Measurements from ENCODE around the gene TAAR9. TPM values are rescaled to one million over a fixed set of nuclear protein-coding genes. Genes with fewer than 3 reads are reported as not detected.

Gene TAAR9
- total RNA-seq, 1 experiment from 2014 or later = not detected

DNA sequence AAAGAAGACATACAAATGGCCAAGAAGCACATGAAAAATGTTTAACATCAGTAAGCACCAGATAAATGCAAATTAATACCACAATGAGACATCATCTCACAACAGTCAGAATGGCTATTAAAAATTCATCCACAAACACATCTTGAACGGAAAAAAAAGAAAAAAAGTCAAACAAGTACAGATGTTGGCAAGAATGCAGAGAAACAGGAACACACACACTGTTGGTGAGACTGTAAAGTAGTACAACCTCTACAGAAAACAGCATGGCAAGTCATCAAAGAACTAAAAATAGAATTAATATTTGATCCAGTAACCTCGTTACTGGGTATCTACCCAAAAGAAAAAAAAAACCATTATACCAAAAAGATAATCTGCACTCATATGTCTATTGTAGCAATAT is 31.6 kb upstream of the TAAR9 start:
- intact Hi-C loops (cut with micrococcal nuclease) = no loop called here
- H3K79me2 ChIP-seq (ENCODE audit: insufficient read depth, low read length) = peaks cover 70% of the 10 kb centered on the region
- no peaks in the 10 kb centered on the region for H3K9me3 ChIP-seq (ENCODE audit: control insufficient read depth in 1 of 2, insufficient read depth in 1 of 2, low read depth in 1 of 2, low read length in 2 of 2)
- no peaks in the 10 kb centered on the region for H3K27me3 ChIP-seq (ENCODE audit: insufficient read depth, low read length)
- no peak overlapping the region for H2AFZ ChIP-seq (ENCODE audit: low read depth, low read length, poor library complexity, severe bottlenecking)
- ATAC-seq = no peak
- TF ChIP-seq FOSL1 (IDR thresholded peaks at IDR 0.05; ENCODE audit: low read depth) = no peak
- TF ChIP-seq POLR2A (IDR thresholded peaks at IDR 0.05; ENCODE audit: borderline replicate concordance, extremely low read depth, insufficient read depth, insufficient read length) = no peak
- no peak for TF ChIP-seq EZH2phosphoT487 (IDR thresholded peaks at IDR 0.05; ENCODE audit: borderline replicate concordance)
- no peak for TF ChIP-seq SRF (IDR thresholded peaks at IDR 0.05; ENCODE audit: low read depth)
- H3K4me1 ChIP-seq (ENCODE audit: control insufficient read depth in 1 of 2, insufficient read depth in 2 of 2, low read length in 2 of 2) = peaks cover 0 to 2% of the 10 kb centered on the region in 2 experiments; a peak in 3 of 4 replicates
- BruUV-seq (replicated peaks) = no TSS peak
- H4K20me1 ChIP-seq (ENCODE audit: insufficient read depth) = no peaks in the 10 kb centered on the region; the same call in 1 of the 2 replicates
- no peak overlapping the region for H3K4me3 ChIP-seq (replicated peaks in 1 of 2; ENCODE audit: low read depth in 1 of 2, low read length in 2 of 2)
- H3K27ac ChIP-seq (ENCODE audit: low read depth, low read length) = no peak overlapping the region
- H3K9me2 ChIP-seq (ENCODE audit: insufficient read depth) = no peaks in the 10 kb centered on the region
- no peaks in the 10 kb centered on the region for H3K36me3 ChIP-seq (ENCODE audit: control insufficient read depth in 1 of 2, insufficient read depth in 2 of 2, low read length in 2 of 2)
- no peak overlapping the region for H3K4me2 ChIP-seq (ENCODE audit: low read length)
- H3K9ac ChIP-seq (ENCODE audit: low read length) = no peak overlapping the region
- RAD21 ChIA-PET (ENCODE audit: low non-redundant PET in 1 of 2, low total read pairs in 2 of 2, uncharacterized antibody in 2 of 2, unreplicated experiment in 2 of 2) = no interaction called here
- no peak for DNase-seq (ENCODE audit: low read depth, low spot score)
- CTCF ChIA-PET = no interaction called here
- POLR2A ChIA-PET = no interaction called here

DNA sequence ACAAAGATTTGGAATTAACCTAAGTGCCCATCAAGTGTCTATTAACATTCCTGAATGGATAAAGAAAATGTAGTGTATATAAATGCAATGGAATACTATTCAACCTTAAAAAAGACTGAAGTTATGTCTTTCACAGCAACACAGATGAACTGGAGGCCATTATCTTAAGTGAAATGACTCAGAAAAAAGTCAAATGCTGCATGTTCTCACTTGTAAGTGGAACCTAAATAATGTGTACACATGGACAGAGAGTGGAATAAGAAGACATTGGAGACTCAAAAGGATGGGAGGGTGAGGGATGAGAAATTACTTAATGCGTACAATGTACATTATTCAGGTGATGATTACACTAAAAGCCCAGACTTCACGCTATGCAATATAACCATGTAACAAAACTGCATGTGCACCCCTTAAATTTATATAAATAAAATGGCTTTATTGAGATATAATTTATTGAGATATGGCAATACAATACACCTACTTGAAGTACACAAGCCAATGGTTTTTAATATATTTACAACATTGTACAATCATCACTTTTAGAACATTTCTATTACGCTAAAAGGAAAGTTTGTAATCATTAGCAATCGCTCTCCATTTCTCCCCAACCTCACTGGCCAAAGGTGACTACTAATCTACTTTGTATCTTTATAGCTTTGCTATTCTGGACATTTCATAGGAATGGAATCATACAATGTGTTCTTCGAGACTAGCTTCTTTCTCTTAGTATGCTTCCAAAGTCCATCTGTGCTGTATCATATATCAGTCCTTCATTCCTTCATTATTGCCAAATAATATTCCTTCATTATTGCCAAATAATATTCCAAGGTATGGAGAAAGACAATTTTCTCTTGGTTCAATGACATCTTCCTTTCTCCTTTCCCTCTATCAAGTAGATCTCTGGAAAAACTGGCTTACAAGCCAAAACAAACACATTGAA is 30.9 kb upstream of the TAAR9 start:
- no TSS peak for BruUV-seq (replicated peaks)
- TF ChIP-seq YY1 (IDR thresholded peaks at IDR 0.05; ENCODE audit: extremely low read depth, insufficient replicate concordance, low read depth, low read length) (no peak), ELF1 (IDR thresholded peaks at IDR 0.05; ENCODE audit: borderline replicate concordance, low read depth) (no peak), EGR1 (IDR thresholded peaks at IDR 0.05; ENCODE audit: low read depth) (no peak), EZH2phosphoT487 (IDR thresholded peaks at IDR 0.05; ENCODE audit: borderline replicate concordance) (no peak), ZNF274 (IDR thresholded peaks at IDR 0.05; ENCODE audit: low read depth, low read length) (no peak), CBX3 (IDR thresholded peaks at IDR 0.05; ENCODE audit: low read depth) (no peak), SRF (IDR thresholded peaks at IDR 0.05; ENCODE audit: low read depth) (no peak), POLR2A (IDR thresholded peaks at IDR 0.05; ENCODE audit: borderline replicate concordance, extremely low read depth, insufficient read depth, insufficient read length) (no peak), FOSL1 (IDR thresholded peaks at IDR 0.05; ENCODE audit: low read depth) (no peak)
- TF ChIP-seq, protein P1, sequence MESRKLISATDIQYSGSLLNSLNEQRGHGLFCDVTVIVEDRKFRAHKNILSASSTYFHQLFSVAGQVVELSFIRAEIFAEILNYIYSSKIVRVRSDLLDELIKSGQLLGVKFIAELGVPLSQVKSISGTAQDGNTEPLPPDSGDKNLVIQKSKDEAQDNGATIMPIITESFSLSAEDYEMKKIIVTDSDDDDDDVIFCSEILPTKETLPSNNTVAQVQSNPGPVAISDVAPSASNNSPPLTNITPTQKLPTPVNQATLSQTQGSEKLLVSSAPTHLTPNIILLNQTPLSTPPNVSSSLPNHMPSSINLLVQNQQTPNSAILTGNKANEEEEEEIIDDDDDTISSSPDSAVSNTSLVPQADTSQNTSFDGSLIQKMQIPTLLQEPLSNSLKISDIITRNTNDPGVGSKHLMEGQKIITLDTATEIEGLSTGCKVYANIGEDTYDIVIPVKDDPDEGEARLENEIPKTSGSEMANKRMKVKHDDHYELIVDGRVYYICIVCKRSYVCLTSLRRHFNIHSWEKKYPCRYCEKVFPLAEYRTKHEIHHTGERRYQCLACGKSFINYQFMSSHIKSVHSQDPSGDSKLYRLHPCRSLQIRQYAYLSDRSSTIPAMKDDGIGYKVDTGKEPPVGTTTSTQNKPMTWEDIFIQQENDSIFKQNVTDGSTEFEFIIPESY (IDR thresholded peaks at IDR 0.05; ENCODE audit: extremely low read depth, insufficient replicate concordance, low read length) = no peak
- TF ChIP-seq, protein P2, sequence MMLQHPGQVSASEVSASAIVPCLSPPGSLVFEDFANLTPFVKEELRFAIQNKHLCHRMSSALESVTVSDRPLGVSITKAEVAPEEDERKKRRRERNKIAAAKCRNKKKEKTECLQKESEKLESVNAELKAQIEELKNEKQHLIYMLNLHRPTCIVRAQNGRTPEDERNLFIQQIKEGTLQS (IDR thresholded peaks at IDR 0.05) = no peak
- peaks cover 76% of the 10 kb centered on the region for H3K79me2 ChIP-seq (ENCODE audit: insufficient read depth, low read length)
- H3K9me3 ChIP-seq (ENCODE audit: control insufficient read depth in 1 of 2, insufficient read depth in 1 of 2, low read depth in 1 of 2, low read length in 2 of 2) = no peaks in the 10 kb centered on the region
- no peaks in the 10 kb centered on the region; the same call in 1 of the 2 replicates for H4K20me1 ChIP-seq (ENCODE audit: insufficient read depth)
- no peak overlapping the region for H3K27ac ChIP-seq (ENCODE audit: low read depth, low read length)
- RAD21 ChIA-PET (ENCODE audit: low non-redundant PET in 1 of 2, low total read pairs in 2 of 2, uncharacterized antibody in 2 of 2, unreplicated experiment in 2 of 2) = no interaction called here
- POLR2A ChIA-PET = no interaction called here
- H3K9ac ChIP-seq (ENCODE audit: low read length) = no peak overlapping the region
- DNase-seq (ENCODE audit: low read depth, low spot score) (no peak), ATAC-seq (no peak)
- H3K27me3 ChIP-seq (ENCODE audit: insufficient read depth, low read length) = no peaks in the 10 kb centered on the region
- no peaks in the 10 kb centered on the region for H3K36me3 ChIP-seq (ENCODE audit: control insufficient read depth in 1 of 2, insufficient read depth in 2 of 2, low read length in 2 of 2)
- H3K4me2 ChIP-seq (ENCODE audit: low read length) = no peak overlapping the region
- intact Hi-C loops (cut with micrococcal nuclease) = no loop called here
- no peak overlapping the region for H3K4me3 ChIP-seq (replicated peaks in 1 of 2; ENCODE audit: low read depth in 1 of 2, low read length in 2 of 2)
- peaks cover 4 to 8% of the 10 kb centered on the region in 2 experiments for H3K4me1 ChIP-seq (ENCODE audit: control insufficient read depth in 1 of 2, insufficient read depth in 2 of 2, low read length in 2 of 2)
- no peak overlapping the region for H2AFZ ChIP-seq (ENCODE audit: low read depth, low read length, poor library complexity, severe bottlenecking)
- CTCF ChIA-PET = no interaction called here
- no peaks in the 10 kb centered on the region for H3K9me2 ChIP-seq (ENCODE audit: insufficient read depth)
